ENCODE results near the gene CHI3L1.

The CHI3L1 gene

DNA sequence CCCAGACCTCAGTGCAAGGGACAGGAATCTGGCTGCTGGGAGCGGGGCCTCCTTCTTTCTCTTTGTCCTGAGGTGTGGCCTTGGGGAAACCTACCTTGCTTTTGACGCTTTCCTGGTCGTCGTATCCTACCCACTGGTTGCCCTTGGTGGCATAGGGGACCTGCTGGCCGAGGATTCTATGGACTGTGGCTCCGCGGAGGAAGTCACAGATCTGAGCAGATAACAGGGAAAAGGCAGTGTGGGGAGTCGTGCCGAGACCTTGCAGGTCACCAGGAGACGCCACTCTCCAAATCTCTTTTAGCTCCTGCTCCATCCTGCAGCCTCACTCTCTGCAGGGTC is 6.9 kb downstream of the CHI3L1 start:
- Histone ChIP-seq H3K27me3 (replicated peaks; ENCODE audit: control insufficient read depth, insufficient read depth, low read length) (no peaks in the 10 kb centered on the region; the same call in 1 of the 2 replicates), H3K36me3 (ENCODE audit: control insufficient read depth, insufficient read depth, low read length) (no peaks in the 10 kb centered on the region), H3K4me3 (replicated peaks; ENCODE audit: low read depth, low read length) (no peak overlapping the region)
- TF ChIP-seq, protein P1, sequence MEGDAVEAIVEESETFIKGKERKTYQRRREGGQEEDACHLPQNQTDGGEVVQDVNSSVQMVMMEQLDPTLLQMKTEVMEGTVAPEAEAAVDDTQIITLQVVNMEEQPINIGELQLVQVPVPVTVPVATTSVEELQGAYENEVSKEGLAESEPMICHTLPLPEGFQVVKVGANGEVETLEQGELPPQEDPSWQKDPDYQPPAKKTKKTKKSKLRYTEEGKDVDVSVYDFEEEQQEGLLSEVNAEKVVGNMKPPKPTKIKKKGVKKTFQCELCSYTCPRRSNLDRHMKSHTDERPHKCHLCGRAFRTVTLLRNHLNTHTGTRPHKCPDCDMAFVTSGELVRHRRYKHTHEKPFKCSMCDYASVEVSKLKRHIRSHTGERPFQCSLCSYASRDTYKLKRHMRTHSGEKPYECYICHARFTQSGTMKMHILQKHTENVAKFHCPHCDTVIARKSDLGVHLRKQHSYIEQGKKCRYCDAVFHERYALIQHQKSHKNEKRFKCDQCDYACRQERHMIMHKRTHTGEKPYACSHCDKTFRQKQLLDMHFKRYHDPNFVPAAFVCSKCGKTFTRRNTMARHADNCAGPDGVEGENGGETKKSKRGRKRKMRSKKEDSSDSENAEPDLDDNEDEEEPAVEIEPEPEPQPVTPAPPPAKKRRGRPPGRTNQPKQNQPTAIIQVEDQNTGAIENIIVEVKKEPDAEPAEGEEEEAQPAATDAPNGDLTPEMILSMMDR (IDR thresholded peaks at IDR 0.05; ENCODE audit: insufficient read depth, low read length, poor library complexity, severe bottlenecking), result no peak
- no peak for DNase-seq (ENCODE audit: extremely low read depth, insufficient read length)

DNA sequence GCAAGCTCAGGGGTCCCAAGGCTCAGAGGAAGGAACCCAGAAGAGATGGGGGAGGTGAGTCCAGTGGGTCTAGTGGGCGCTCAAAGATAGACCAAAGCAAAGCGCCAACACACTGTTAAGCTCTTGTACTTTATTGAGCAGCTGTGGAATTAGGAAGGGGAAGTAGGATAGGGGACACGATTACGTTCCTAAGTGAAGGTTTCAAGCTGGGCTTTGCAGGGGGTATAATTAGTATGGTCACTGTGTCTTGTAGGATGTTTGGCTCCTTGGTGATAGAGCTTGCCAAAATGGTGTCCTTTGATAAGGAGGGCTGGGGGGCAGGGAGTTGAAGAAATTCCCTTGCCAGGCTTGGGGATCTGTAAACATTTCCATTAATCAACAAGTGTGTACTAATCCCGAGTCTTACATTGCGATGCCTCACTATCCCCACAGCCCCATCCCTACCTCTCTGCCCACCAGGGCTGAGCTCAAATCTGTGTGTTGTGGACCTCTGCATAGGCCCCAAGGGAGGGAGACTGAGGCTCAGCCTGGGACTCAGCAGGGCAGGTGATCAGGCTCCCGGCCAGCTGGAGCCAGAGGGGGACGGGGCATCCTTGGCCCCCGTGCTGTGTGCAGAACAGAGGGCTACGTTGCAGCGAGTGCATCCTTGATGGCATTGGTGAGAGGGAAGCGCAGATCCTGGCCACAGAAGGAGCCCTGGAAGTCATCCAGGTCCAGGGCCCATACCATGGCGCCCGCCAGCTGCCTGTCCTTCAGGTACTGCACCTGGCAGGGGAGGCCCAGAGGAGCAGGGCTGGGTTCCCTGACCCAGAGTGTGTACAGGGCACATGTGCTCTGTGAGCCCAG is 7.5 kb downstream of the CHI3L1 start:
- Histone ChIP-seq H3K4me3 (replicated peaks; ENCODE audit: low read depth, low read length) (no peak overlapping the region), H3K27me3 (replicated peaks; ENCODE audit: control insufficient read depth, insufficient read depth, low read length) (no peaks in the 10 kb centered on the region; the same call in 1 of the 2 replicates), H3K36me3 (ENCODE audit: control insufficient read depth, insufficient read depth, low read length) (no peaks in the 10 kb centered on the region)
- no peak for DNase-seq (ENCODE audit: extremely low read depth, insufficient read length)
- TF ChIP-seq, protein P1 (IDR thresholded peaks at IDR 0.05; ENCODE audit: insufficient read depth, low read length, poor library complexity, severe bottlenecking), result no peak

DNA sequence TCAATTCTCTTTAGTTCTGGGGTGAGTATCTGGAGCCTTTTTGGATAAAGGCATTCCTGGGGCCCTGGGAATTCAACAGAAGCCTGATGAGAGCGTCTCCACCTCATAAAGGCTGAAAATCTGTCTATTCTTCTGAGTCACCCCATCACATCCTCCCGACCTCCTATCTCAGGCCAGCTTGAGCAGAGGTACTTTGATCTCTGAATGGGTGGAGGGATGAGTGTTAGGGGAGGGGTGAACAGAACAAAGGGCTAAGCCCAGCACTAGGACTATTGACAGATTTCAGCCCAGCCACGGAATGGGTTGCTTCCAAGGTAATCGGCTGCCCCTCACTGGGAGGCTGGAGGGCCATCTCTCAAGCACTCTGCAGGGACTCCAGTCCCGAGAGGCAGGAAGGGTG is 8.4 kb downstream of the CHI3L1 start:
- no peak for DNase-seq (ENCODE audit: extremely low read depth, insufficient read length)
- H3K4me3 ChIP-seq (replicated peaks; ENCODE audit: low read depth, low read length), result no peak overlapping the region
- no peaks in the 10 kb centered on the region for H3K36me3 ChIP-seq (ENCODE audit: control insufficient read depth, insufficient read depth, low read length)
- TF ChIP-seq, protein P1 (IDR thresholded peaks at IDR 0.05; ENCODE audit: insufficient read depth, low read length, poor library complexity, severe bottlenecking), result no peak
- H3K27me3 ChIP-seq (replicated peaks; ENCODE audit: control insufficient read depth, insufficient read depth, low read length), result no peaks in the 10 kb centered on the region; the same call in 1 of the 2 replicates

DNA sequence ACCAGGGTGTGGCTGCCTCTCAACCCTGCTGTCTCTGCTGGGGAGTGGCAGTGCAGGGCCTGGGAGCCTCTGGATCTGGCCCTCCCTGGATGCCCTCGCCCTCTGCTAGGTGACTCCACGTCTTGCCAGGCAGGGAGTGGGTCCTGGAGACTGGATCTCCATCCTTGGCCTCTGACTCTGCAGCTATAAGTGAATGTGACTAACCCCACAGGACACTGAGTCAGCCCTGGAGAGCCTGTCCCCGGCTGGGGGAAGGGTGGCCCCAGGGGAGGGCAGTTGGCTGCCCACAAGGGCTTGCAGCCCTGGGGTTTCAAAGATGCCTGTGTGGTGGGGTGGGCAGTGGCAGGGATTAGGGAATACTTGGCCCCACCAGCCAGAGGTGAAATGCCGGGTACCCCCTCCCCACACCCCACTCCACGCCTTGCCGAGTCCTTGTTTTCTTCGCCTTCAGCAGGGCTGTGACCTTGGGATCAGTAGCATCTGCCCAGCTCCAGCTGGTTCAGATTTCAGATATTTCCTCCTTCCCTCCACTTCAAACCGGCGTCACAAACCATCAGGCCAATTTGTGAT is 8.9 kb downstream of the CHI3L1 start:
- TF ChIP-seq, protein P1 (IDR thresholded peaks at IDR 0.05; ENCODE audit: insufficient read depth, low read length, poor library complexity, severe bottlenecking), result no peak
- Histone ChIP-seq H3K36me3 (ENCODE audit: control insufficient read depth, insufficient read depth, low read length) (no peaks in the 10 kb centered on the region), H3K27me3 (replicated peaks; ENCODE audit: control insufficient read depth, insufficient read depth, low read length) (no peaks in the 10 kb centered on the region; the same call in 1 of the 2 replicates), H3K4me3 (replicated peaks; ENCODE audit: low read depth, low read length) (no peak overlapping the region)
- no peak for DNase-seq (ENCODE audit: extremely low read depth, insufficient read length)

DNA sequence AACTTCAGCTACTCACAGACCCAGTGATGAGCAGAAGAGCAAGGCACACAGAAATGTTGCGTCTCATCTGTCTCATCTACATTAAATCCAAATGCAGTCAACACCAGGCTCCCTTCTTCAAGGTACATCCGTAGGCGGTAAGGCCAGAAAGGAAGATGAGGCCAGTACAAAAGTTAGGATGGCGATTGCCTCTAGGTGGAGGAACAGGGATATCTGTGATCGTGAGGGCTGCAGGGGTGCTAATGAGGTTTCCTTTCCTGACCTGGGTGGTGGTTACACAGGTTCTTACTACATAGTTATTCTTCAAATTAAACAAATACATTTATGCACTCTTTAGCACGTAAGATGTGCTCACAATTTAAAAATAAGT is 9.5 kb downstream of the CHI3L1 start:
- H3K27me3 ChIP-seq (replicated peaks; ENCODE audit: control insufficient read depth, insufficient read depth, low read length), result no peaks in the 10 kb centered on the region; the same call in 1 of the 2 replicates
- H3K36me3 ChIP-seq (ENCODE audit: control insufficient read depth, insufficient read depth, low read length), result no peaks in the 10 kb centered on the region
- no peak overlapping the region for H3K4me3 ChIP-seq (replicated peaks; ENCODE audit: low read depth, low read length)
- no peak for DNase-seq (ENCODE audit: extremely low read depth, insufficient read length)
- TF ChIP-seq, protein P1 (IDR thresholded peaks at IDR 0.05; ENCODE audit: insufficient read depth, low read length, poor library complexity, severe bottlenecking), result no peak
